ENCODE data around the gene FBLIM1.

- TF ChIP-seq, protein P1, sequence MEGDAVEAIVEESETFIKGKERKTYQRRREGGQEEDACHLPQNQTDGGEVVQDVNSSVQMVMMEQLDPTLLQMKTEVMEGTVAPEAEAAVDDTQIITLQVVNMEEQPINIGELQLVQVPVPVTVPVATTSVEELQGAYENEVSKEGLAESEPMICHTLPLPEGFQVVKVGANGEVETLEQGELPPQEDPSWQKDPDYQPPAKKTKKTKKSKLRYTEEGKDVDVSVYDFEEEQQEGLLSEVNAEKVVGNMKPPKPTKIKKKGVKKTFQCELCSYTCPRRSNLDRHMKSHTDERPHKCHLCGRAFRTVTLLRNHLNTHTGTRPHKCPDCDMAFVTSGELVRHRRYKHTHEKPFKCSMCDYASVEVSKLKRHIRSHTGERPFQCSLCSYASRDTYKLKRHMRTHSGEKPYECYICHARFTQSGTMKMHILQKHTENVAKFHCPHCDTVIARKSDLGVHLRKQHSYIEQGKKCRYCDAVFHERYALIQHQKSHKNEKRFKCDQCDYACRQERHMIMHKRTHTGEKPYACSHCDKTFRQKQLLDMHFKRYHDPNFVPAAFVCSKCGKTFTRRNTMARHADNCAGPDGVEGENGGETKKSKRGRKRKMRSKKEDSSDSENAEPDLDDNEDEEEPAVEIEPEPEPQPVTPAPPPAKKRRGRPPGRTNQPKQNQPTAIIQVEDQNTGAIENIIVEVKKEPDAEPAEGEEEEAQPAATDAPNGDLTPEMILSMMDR (IDR thresholded peaks at IDR 0.05) = no peak
- TF ChIP-seq POLR2A (IDR thresholded peaks at IDR 0.05) = no peak
These were observed 6.3 kb downstream of the FBLIM1 start for GRCh38 chr1:15764890-15765289.
